ACHN (cell line): ENCODE measurements around the gene EVC.
A peak's percentile ranks its signal among the peaks of the same experiment; 100 is the strongest.
"Not testable (repeated sequence)": the region's sequence is repeated elsewhere in the genome, so short reads cannot be mapped to it uniquely, and the experiment has no call there.

Experiments used
- DNase-seq: peaks from one replicate; pipeline ENCODE4 v3.0.0-alpha.2; 2015
- in situ Hi-C: cut with HindIII; loops from 2 replicates; pipeline ENCODE4 v1.10.0; 2017; ENCODE audit warnings: low sequenced_read_pairs, low pct_ligation_motif_present, low pct_unique_long_range_greater_than_20kb

EVC gene

GRCh38 chr4:5798946-5799345, 87.9 kb downstream of the EVC start:
- in situ Hi-C loops, result no loop called here
- no peak for DNase-seq

- in situ Hi-C loops, result no loop called here
- no peak for DNase-seq
These were observed 88.4 kb downstream of the EVC start for GRCh38 chr4:5799406-5799805.

GRCh38 chr4:5800496-5800895, 89.5 kb downstream of the EVC start:
- DNase-seq, result no peak
- in situ Hi-C loops, result no loop called here

GRCh38 chr4:5801696-5802095, 90.7 kb downstream of the EVC start:
- in situ Hi-C loops, result no loop called here

GRCh38 chr4:5802565-5802964, 91.6 kb downstream of the EVC start:
- in situ Hi-C loops, result no loop called here
- DNase-seq, result no peak

More at GRCh38 chr4:5801696-5802095, 90.7 kb downstream of the EVC start:
- DNase-seq, result no peak

GRCh38 chr4:5804656-5805055, 93.7 kb downstream of the EVC start:
- in situ Hi-C loops, result no loop called here
- no peak for DNase-seq

GRCh38 chr4:5805270-5805669, 94.3 kb downstream of the EVC start:
- in situ Hi-C loops, result no loop called here
- no peak for DNase-seq

GRCh38 chr4:5808081-5808741, 97.2 kb downstream of the EVC start:
- in situ Hi-C loops, result no loop called here
- no peak for DNase-seq

- in situ Hi-C loops, result no loop called here
- DNase-seq, result no peak
These were observed 98.3 kb downstream of the EVC start for GRCh38 chr4:5809216-5809776.

DNA sequence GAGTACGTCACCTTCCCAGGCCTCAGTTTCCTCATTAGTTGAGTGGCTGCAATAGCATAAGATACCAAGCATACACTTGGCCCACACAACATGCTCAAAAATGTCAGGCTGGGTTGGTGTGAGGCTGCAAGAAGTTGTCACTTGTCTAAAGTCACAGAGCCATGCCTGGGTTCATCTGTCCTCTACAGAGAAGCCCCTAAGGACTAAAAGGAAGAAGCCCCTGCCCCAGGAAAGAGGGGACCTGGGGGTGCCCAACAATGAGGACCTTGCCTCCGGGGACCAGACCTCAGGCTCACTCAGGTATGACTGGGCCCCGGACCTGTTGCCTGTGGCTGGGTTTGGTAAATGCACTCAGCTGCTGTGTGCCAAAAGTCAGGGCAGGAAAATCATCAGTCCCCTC, 99.2 kb downstream of the EVC start:
- DNase-seq, result no peak
- in situ Hi-C loops, result no loop called here

DNA sequence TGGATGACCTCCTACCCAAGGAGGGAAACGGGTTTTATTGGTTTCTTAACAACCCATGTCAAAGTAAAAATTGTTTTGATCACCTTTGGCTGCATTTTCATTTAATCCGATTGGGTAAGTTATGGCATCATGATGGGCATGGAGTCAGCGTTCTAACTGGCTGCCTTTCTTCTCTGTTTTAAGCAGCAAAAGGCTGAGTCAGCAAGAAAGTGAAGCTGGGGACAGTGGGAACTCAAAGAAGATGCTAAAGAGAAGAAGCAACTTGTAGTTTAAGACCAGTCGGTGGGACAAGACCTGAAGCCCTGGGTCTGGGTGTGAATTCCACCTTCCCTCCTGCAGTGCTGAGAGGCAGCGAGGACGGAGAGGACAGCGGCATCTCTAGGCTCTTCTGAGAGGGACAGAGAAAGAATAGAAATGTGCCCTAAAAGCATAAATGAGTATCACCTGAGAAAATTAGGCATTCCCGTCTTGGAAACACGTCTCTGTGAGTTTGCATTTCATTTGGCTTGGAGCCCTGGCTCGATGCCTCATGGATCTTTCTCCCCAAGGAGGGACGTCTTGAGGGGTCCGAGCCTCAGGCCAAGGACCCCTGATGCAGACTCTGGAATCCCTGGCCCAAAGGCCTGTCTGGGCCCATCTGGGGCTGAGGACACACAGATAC, 99.9 kb downstream of the EVC start:
- no peak for DNase-seq
- in situ Hi-C loops, result no loop called here

GRCh38 chr4:5812057-5812456, 101.1 kb downstream of the EVC start:
- in situ Hi-C loops, DNase-seq: not testable (repeated sequence)

DNA sequence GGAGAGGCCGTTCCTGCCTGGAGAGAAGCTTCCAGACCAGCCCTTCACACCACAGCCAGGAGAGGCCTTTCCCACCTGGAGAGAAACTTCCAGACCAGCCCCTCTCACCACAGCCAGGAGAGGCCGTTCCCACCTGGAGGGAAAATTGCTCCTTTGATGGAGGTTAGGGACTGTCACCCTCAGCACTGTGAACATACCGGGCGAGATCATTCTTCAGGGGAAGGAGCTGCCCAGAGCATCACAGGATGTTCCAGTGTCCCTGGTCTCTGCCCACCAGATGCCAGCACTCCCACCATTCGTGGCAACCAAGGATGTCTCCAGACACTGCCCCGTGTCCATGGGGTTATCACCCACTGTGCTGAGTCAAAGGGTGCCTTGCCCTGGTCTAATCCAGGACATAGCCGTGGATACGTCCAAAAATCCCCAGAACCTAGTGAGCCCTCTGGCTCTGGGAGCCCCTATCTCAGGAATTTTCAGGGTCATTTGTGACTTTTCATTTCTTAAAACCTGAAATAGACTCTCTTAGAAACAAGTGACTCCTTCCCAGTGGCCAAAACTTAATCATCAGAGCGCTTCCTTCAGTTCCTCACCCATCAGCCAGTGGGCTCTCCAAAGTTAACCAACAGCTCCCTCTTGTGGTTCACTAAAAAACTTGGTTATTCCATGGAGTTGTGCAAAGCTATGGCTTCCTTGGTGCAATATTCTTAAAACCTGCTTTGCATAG, 101.7 kb downstream of the EVC start:
- peak; percentile 65 for DNase-seq
- in situ Hi-C loops, result no loop called here

DNA sequence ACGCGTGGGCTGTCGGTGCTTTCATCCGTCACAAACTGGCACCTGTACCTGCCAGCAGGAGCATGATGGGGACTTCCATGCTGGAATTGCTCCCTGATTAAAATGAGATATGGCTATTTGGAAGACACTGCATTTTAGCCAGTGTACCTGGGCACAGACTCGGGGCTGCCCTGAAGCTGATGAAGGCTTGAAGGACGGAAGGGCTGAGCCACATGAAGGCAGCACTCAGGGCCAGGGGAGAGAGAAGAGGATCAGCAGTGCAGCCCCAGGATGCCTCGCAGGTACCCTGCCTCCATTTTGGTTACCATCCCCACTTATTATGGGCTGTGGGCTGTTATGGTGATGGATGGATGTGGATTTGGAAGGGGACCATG, 102.9 kb downstream of the EVC start:
- no peak for DNase-seq
- in situ Hi-C loops, result no loop called here

GRCh38 chr4:5814421-5814820, 103.4 kb downstream of the EVC start:
- in situ Hi-C loops, result no loop called here
- DNase-seq, result no peak

DNA sequence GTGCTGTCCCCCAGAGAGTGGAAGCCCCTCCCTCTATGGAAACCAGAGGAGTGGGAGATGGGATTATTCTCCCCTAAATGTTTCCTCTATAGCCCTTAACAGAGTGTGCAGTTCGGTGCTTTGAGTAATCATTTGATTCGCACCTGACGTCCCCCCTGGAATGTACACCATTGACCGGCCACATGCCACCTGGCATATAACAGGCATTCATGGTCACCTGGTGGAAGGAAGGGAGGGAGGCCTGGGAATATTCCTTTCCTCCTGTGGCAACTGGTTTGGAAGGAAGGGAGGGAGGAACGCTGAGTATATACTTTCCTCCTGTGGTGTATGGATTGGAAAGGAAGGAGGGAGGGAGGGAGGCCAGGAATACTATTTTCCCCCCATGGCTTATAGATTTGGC, 104.6 kb downstream of the EVC start:
- in situ Hi-C loops, result no loop called here
- DNase-seq, result no peak

GRCh38 chr4:5816101-5816500, 105.1 kb downstream of the EVC start:
- no peak for DNase-seq
- in situ Hi-C loops, result no loop called here

DNA sequence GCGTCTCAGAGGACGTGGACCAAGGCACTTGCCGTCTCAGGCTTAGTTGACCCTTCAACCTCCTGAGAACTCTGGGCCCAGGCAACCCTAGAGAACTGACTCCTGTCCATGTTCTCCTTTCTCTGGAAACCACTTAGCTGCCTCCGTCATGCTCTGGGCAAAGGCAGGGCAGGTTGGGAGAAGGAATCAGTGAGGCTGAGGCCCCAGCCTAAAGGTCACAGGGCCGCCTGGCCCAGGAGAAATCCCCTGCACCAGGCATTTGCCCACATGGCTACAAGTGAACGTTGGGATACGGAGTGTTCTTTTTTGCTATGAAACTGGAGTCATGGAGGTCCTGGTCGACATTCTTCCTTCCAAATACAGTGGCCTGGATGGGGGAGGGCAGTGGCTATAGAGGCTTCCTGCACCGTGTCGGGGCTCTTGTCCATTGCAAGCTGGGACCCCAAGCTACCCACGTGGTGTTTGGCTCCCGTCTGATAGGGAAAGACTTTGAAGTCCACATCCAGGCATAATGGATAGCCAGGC, 105.9 kb downstream of the EVC start:
- in situ Hi-C loops, result no loop called here
- DNase-seq, result no peak

DNA sequence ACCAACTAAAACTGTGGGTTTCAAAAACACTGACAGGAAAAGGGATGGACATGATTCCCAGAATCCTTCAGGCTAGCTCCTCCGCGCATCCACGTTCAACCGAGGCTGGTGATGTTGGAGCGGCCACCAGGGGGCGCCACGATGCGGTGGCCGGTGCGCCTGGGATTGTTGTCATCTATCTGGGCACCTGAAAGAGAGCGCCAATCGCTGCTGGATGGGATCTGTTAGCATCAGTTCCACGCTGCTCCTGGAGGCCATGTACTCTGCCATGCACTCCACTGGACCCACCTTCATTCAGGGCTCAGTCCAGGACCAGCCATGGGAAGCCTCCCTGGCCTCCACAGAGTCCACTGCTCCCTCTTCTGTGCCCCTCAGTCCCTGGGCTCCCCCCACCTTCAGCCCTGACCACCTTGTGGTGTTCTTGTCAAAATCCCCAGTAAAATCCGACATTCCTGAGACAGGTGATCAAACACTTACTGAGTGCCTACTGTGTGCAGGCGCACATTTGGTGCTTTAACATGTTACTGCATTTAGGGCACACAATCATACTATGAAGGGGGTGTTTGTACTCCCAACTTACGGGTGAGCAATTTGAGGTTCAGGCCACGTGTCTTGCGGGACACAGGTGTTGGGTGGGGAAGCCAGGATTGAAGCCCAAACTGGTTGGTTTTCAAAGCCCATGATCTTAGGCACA, 110.8 kb downstream of the EVC start:
- in situ Hi-C loops, result no loop called here

More for the DNA sequence above, 110.8 kb downstream of the EVC start:
- no peak for DNase-seq
